HL-60 (cell line): Measurements from ENCODE around the gene ASIC3.

Source experiments
- GABPA ChIP-seq: IDR thresholded peaks from 2 replicates; pipeline ENCODE4 v1.6.1; 2012; ENCODE audit warnings: low read depth
- SPI1 ChIP-seq: IDR thresholded peaks from 2 replicates; pipeline ENCODE4 v1.6.1; 2012; ENCODE audit warnings: low read depth, mild to moderate bottlenecking, borderline replicate concordance
- TF ChIP-seq, protein P1 (sequence below): IDR thresholded peaks from one replicate; pipeline ENCODE4 v1.5.1; 2011; ENCODE audit warnings: low read length, control low read depth, inconsistent platforms; ENCODE audit not compliant: insufficient read depth

DNA sequence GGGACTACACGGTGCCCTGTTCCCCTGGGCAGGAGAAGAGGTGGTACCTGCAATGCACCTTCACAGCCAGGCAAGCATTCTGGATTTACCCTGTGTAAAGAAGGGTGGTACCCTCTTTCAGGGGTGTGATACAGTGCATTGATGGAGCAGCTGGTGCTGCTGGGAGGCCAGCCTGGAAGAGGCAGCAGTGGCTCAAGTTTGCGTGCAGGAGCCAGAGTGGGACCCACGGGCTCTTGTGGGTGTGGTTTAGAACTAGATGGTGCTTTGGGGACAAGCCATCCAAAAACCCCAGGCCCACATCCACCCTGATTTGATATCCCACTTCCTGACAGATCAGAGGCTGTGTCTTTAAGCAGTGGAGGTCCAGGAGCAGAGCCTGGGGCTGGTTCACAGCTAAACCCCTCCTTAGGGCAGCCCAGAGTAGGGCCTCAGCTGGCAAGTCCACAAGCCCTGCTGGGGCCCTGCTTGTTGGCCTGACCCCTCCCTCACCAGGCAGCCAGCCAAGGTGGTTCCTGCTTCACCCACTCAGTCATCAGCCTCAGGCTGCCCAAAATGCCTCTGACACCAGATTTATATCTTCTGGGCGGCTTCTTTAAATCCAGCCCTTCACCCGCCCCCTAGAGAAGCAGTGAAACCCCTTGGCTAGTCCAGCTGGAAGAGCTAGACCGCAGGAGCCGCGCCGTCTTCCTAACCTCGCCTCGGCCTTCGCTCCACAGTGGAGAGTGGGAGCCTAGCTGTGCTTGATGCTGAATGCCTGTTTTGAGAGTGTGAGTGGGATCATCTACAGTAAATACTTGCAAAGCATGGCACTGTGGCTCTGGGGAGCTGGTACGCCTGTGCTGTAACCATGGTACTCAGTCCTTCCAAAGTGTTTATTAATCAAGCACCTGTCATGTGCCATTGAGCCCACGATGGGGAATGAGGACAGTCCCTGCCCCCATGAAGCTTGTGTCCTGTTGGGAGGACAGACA is 1.4 kb upstream of the ASIC3 start:
- TF ChIP-seq SPI1 (no peak), GABPA (no peak)
- TF ChIP-seq, protein P1, sequence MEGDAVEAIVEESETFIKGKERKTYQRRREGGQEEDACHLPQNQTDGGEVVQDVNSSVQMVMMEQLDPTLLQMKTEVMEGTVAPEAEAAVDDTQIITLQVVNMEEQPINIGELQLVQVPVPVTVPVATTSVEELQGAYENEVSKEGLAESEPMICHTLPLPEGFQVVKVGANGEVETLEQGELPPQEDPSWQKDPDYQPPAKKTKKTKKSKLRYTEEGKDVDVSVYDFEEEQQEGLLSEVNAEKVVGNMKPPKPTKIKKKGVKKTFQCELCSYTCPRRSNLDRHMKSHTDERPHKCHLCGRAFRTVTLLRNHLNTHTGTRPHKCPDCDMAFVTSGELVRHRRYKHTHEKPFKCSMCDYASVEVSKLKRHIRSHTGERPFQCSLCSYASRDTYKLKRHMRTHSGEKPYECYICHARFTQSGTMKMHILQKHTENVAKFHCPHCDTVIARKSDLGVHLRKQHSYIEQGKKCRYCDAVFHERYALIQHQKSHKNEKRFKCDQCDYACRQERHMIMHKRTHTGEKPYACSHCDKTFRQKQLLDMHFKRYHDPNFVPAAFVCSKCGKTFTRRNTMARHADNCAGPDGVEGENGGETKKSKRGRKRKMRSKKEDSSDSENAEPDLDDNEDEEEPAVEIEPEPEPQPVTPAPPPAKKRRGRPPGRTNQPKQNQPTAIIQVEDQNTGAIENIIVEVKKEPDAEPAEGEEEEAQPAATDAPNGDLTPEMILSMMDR = no peak
